Measurements from ENCODE around the gene RXFP4.
"Not testable (repeated sequence)": the region's sequence is repeated elsewhere in the genome, so short reads cannot be mapped to it uniquely, and the experiment has no call there.

RXFP4 gene

GRCh38 chr1:155910621-155911121, 30.8 kb upstream of the RXFP4 start:
- WGBS = 10% methylated on average over 9 of the region's 11 CpGs
- Histone ChIP-seq H3K4me1 (ENCODE audit: insufficient read depth, low read length) (peaks cover 12% of the 10 kb centered on the region; the same call in 1 of the 2 replicates), H3K9ac (ENCODE audit: low read depth, low read length) (peak overlapping the region; percentile 77), H3K36me3 (ENCODE audit: insufficient read depth, low read length) (peaks cover 66% of the 10 kb centered on the region), H3K9me3 (ENCODE audit: insufficient read depth, low read depth, low read length) (no peaks in the 10 kb centered on the region), H3K27me3 (ENCODE audit: insufficient read depth, low read length) (no peaks in the 10 kb centered on the region), H3K27ac (ENCODE audit: low read depth, low read length) (peak overlapping the region; percentile 54; the same call in 1 of the 2 replicates), H3K4me3 (ENCODE audit: low read length) (peak overlapping the region; percentile 93)

GRCh38 chr1:155911156-155912055, 30.0 kb upstream of the RXFP4 start, which contains the start of gene RIT1:
Gene RIT1 (minus strand): TSS chr1:155911349. CDS start chr1:155910761, 588 bp downstream.
- H3K36me3 ChIP-seq (ENCODE audit: insufficient read depth, low read length) = peaks cover 66% of the 10 kb centered on the region
- peak within 1 kb of the TSS; percentile 93 for H3K4me3 ChIP-seq (ENCODE audit: low read length)
- peak within 1 kb of the TSS; percentile 54 for H3K27ac ChIP-seq (ENCODE audit: low read depth, low read length)
- peaks cover 12% of the 10 kb centered on the region; the same call in 1 of the 2 replicates for H3K4me1 ChIP-seq (ENCODE audit: insufficient read depth, low read length)
- H3K27me3 ChIP-seq (ENCODE audit: insufficient read depth, low read length) = no peaks in the 10 kb centered on the region
- 9% methylated on average over 31 of the region's 34 CpGs for WGBS
- peak within 1 kb of the TSS; percentile 77 for H3K9ac ChIP-seq (ENCODE audit: low read depth, low read length)
- no peaks in the 10 kb centered on the region for H3K9me3 ChIP-seq (ENCODE audit: insufficient read depth, low read depth, low read length)

- Histone ChIP-seq H3K9ac (ENCODE audit: low read depth, low read length) (0 out of 2 replicates have a peak overlapping the region, but pooled peaks have one; percentile 23), H3K9me3 (ENCODE audit: insufficient read depth, low read depth, low read length) (no peaks in the 10 kb centered on the region), H3K4me1 (ENCODE audit: insufficient read depth, low read length) (peaks cover 12% of the 10 kb centered on the region; the same call in 1 of the 2 replicates), H3K4me3 (ENCODE audit: low read length) (no peak overlapping the region), H3K27ac (ENCODE audit: low read depth, low read length) (peak overlapping the region; percentile 54), H3K27me3 (ENCODE audit: insufficient read depth, low read length) (no peaks in the 10 kb centered on the region), H3K36me3 (ENCODE audit: insufficient read depth, low read length) (peaks cover 69% of the 10 kb centered on the region)
- 90% methylated on average over 10 of the region's 11 CpGs for WGBS
Measured at GRCh38 chr1:155912056-155912536, 29.3 kb upstream of the RXFP4 start.

DNA sequence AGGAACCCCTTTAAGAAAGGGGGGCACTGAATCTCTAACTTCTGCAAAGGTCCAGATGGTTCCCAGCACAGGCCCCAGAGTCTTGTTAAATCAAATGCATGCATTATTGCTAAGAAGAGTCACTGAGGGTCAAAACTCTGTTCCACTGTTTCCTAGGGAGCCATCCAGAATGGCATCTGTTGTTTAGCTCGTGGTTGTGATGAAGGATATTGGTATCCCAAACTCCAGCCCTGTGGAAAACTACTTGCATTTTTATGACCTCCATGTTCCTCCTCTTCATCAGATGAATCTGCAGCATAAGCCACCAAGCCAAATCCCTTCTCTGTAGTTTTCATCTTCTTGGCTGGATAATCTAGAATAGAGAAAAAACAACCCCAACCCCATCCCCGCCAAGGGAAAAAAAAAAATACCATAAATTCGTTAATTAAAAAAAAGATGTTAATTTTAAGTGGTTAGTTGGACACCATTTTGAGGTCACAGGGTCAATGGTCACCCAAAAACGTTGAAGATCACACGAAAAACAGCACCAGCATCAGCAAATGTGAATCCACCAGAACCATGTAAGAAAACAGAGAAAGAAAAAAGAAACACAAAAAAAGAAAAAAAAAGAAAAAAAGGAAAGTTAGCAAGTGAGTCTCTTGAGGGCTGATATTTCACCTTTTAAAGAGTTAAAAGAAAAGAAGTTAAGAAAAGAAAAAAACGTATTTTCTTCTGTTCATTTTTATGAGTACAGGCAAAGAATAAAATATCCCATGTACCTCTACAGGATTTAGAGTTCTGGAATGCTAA, 27.3 kb upstream of the RXFP4 start:
- WGBS = 88% methylated on average over 5 of the region's 6 CpGs
- Histone ChIP-seq H3K36me3 (ENCODE audit: insufficient read depth, low read length) (peaks cover 77% of the 10 kb centered on the region), H3K27me3 (ENCODE audit: insufficient read depth, low read length) (no peaks in the 10 kb centered on the region), H3K27ac (ENCODE audit: low read depth, low read length) (no peak overlapping the region), H3K4me1 (ENCODE audit: insufficient read depth, low read length) (peaks cover 12% of the 10 kb centered on the region; the same call in 1 of the 2 replicates), H3K4me3 (ENCODE audit: low read length) (no peak overlapping the region), H3K9me3 (ENCODE audit: insufficient read depth, low read depth, low read length) (no peaks in the 10 kb centered on the region), H3K9ac (ENCODE audit: low read depth, low read length) (no peak overlapping the region)

DNA sequence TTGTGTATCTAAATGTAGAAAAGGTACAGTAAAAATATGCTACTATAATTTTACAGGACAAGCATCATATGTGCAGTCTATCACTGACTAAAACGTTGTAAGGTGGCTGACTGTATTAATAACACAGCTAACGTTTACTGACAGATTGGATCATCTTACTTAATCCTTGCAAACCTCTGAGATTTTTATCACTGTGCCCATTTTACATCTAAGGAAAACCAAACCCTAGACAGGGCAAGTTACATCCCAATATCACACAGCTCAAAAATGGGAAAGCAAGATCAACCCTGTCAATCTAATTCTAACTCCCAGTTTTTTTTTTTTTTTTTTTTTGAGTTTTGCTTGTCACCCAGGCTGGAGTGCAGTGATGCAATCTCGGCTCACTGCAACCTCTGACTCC, 22.8 kb upstream of the RXFP4 start:
- peaks cover 98% of the 10 kb centered on the region for H3K36me3 ChIP-seq (ENCODE audit: insufficient read depth, low read length)
- H3K4me1 ChIP-seq (ENCODE audit: insufficient read depth, low read length) = no peaks in the 10 kb centered on the region
- H3K27me3 ChIP-seq (ENCODE audit: insufficient read depth, low read length) = no peaks in the 10 kb centered on the region
- no peak overlapping the region for H3K4me3 ChIP-seq (ENCODE audit: low read length)
- 97% methylated on average over 3 of the region's 3 CpGs for WGBS
- H3K9me3 ChIP-seq (ENCODE audit: insufficient read depth, low read depth, low read length) = no peaks in the 10 kb centered on the region
- no peak overlapping the region for H3K27ac ChIP-seq (ENCODE audit: low read depth, low read length)
- H3K9ac ChIP-seq (ENCODE audit: low read depth, low read length) = no peak overlapping the region

- H3K27me3 ChIP-seq (ENCODE audit: insufficient read depth, low read length) = no peaks in the 10 kb centered on the region
- H3K4me1 ChIP-seq (ENCODE audit: insufficient read depth, low read length) = no peaks in the 10 kb centered on the region
- H3K36me3 ChIP-seq (ENCODE audit: insufficient read depth, low read length) = peaks cover 98% of the 10 kb centered on the region
- no peak overlapping the region for H3K9ac ChIP-seq (ENCODE audit: low read depth, low read length)
- no peak overlapping the region for H3K27ac ChIP-seq (ENCODE audit: low read depth, low read length)
- 93% methylated on average over 2 of the region's 2 CpGs for WGBS
- no peaks in the 10 kb centered on the region for H3K9me3 ChIP-seq (ENCODE audit: insufficient read depth, low read depth, low read length)
- no peak overlapping the region for H3K4me3 ChIP-seq (ENCODE audit: low read length)
Measured at GRCh38 chr1:155919801-155920200, 21.6 kb upstream of the RXFP4 start.

DNA sequence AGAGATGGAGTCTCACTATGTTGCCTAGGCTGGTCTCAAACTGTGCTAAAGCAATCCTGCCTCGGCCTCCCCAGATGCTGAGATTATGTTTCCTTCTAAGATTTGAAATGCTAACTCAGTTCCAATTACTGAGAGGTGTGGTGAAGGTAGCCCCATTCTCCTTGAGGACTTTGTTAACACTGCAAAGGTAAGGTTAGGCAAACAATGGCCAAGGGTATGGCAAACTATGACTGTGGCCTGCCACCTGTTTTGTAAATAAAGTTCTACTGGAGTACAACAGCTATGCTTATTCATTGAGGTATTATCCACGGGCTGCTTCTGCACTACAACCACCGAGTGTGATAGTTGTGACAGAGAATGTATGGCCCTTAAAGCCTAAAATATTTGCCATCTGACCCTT, 20.7 kb upstream of the RXFP4 start:
- Histone ChIP-seq H3K4me1 (ENCODE audit: insufficient read depth, low read length) (no peaks in the 10 kb centered on the region), H3K27me3 (ENCODE audit: insufficient read depth, low read length) (no peaks in the 10 kb centered on the region), H3K4me3 (ENCODE audit: low read length) (no peak overlapping the region), H3K9me3 (ENCODE audit: insufficient read depth, low read depth, low read length) (no peaks in the 10 kb centered on the region), H3K9ac (ENCODE audit: low read depth, low read length) (no peak overlapping the region), H3K36me3 (ENCODE audit: insufficient read depth, low read length) (peaks cover 96% of the 10 kb centered on the region), H3K27ac (ENCODE audit: low read depth, low read length) (no peak overlapping the region)
- 95% methylated on average over 3 of the region's 3 CpGs for WGBS

DNA sequence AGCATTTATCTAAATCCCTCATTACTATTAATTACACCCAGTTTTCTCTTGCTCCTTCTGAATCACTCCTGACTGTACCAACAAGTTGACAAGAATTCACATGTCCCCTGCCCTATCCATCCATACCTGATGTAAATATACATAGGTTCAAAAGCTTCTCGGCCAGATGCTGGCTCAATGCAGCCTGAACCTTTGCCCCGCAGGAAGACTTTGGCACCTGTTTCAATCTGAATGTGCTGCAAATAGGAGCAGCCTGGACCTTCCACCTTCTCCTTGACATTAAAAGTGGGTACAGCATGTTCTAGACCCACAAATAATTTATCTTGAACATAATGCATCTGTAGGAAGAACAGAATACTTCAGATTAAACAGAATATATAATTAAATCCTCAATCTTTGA, 15.9 kb upstream of the RXFP4 start:
- no peak overlapping the region for H3K4me3 ChIP-seq (ENCODE audit: low read length)
- 99% methylated on average over 2 of the region's 2 CpGs for WGBS
- H3K9me3 ChIP-seq (ENCODE audit: insufficient read depth, low read depth, low read length) = no peaks in the 10 kb centered on the region
- no peaks in the 10 kb centered on the region for H3K4me1 ChIP-seq (ENCODE audit: insufficient read depth, low read length)
- H3K27me3 ChIP-seq (ENCODE audit: insufficient read depth, low read length) = no peaks in the 10 kb centered on the region
- H3K27ac ChIP-seq (ENCODE audit: low read depth, low read length) = no peak overlapping the region
- peaks cover 95% of the 10 kb centered on the region for H3K36me3 ChIP-seq (ENCODE audit: insufficient read depth, low read length)
- no peak overlapping the region for H3K9ac ChIP-seq (ENCODE audit: low read depth, low read length)

GRCh38 chr1:155929057-155929456, 12.4 kb upstream of the RXFP4 start:
- Histone ChIP-seq H3K4me1 (ENCODE audit: insufficient read depth, low read length) (peaks cover 16% of the 10 kb centered on the region; the same call in 1 of the 2 replicates), H3K9me3 (ENCODE audit: insufficient read depth, low read depth, low read length) (no peaks in the 10 kb centered on the region), H3K9ac (ENCODE audit: low read depth, low read length) (no peak overlapping the region), H3K4me3 (ENCODE audit: low read length) (no peak overlapping the region), H3K27ac (ENCODE audit: low read depth, low read length) (no peak overlapping the region), H3K36me3 (ENCODE audit: insufficient read depth, low read length) (peaks cover 93% of the 10 kb centered on the region), H3K27me3 (ENCODE audit: insufficient read depth, low read length) (no peaks in the 10 kb centered on the region)
- WGBS = 96% methylated on average over 5 of the region's 5 CpGs

- H3K9me3 ChIP-seq (ENCODE audit: insufficient read depth, low read depth, low read length); H3K27ac ChIP-seq (ENCODE audit: low read depth, low read length); H3K4me3 ChIP-seq (ENCODE audit: low read length); H3K27me3 ChIP-seq (ENCODE audit: insufficient read depth, low read length); H3K9ac ChIP-seq (ENCODE audit: low read depth, low read length): not testable (repeated sequence)
- peaks cover 19% of the 10 kb centered on the region; the same call in 1 of the 2 replicates for H3K4me1 ChIP-seq (ENCODE audit: insufficient read depth, low read length)
- WGBS = 96% methylated on average over 10 of the region's 10 CpGs
- peaks cover 78% of the 10 kb centered on the region for H3K36me3 ChIP-seq (ENCODE audit: insufficient read depth, low read length)
Measured at GRCh38 chr1:155930725-155931124, 10.7 kb upstream of the RXFP4 start.
